Activated CD8-positive, alpha-beta T cell treated with anti-CD3 and anti-CD28 coated beads for 36 hours (primary cell): ENCODE data around the gene QRFPR. TPM values are rescaled to one million over a fixed set of nuclear protein-coding genes. Genes with fewer than 3 reads are reported as not detected.

ENCODE experiments used
- ATAC-seq: fragments of 200-7000 bp; cut with Tn5 transposase; one replicate; pipeline ENCODE4 v1.10.0; 2021; ENCODE audit warnings: mild to moderate bottlenecking, moderate library complexity
- CTCF ChIA-PET: fragments of 350-600 bp; sonication (Branson Sonifier 250); formaldehyde crosslinking; loops from one replicate; lab custom pipeline; 2021; ENCODE audit warnings: antibody characterized with exemption; lab: Charles Lee
- POLR2A ChIA-PET: fragments of 350-600 bp; sonication (Branson Sonifier 250); formaldehyde crosslinking; loops from one replicate; lab custom pipeline; 2021; ENCODE audit warnings: antibody characterized with exemption; lab: Charles Lee
- DNase-seq: peaks from one replicate; pipeline ENCODE4 v3.0.0-alpha.2; 2020
- H3K27ac Mint-ChIP-seq: one replicate; pipeline ENCODE4 v1.8.0; 2021; ENCODE audit warnings: mild to moderate bottlenecking, mixed read lengths
- H3K27me3 Mint-ChIP-seq: one replicate; pipeline ENCODE4 v1.8.0; 2021; ENCODE audit warnings: mixed read lengths
- H3K36me3 Mint-ChIP-seq: one replicate; pipeline ENCODE4 v1.8.0; 2021; ENCODE audit warnings: low read depth, mixed read lengths
- H3K4me1 Mint-ChIP-seq: one replicate; pipeline ENCODE4 v1.8.0; 2021; ENCODE audit warnings: low read depth, mixed read lengths
- H3K4me3 Mint-ChIP-seq: one replicate; pipeline ENCODE4 v1.8.0; 2021; ENCODE audit warnings: mild to moderate bottlenecking, moderate library complexity, mixed read lengths
- H3K9me3 Mint-ChIP-seq: one replicate; pipeline ENCODE4 v1.8.0; 2021; ENCODE audit warnings: mixed read lengths
- intact Hi-C: fragments of 100-400 bp; cut with micrococcal nuclease; formaldehyde crosslinking; loops from one replicate; pipeline ENCODE4 v1.10.0; 2022
- total RNA-seq, 2 experiments: library from RNA; stranded (reverse); gene quantifications; one replicate each; pipeline ENCODE4 v1.2.3, GENCODE V29; 2021
- TF ChIP-seq, protein P1 (sequence below): fragments of 200-600 bp; IDR thresholded peaks from one replicate; pipeline ENCODE4 v1.8.0; 2022; ENCODE audit warnings: antibody characterized with exemption, mild to moderate bottlenecking

Gene QRFPR
- total RNA-seq, 2 experiments from 2014 or later, result not detected

DNA sequence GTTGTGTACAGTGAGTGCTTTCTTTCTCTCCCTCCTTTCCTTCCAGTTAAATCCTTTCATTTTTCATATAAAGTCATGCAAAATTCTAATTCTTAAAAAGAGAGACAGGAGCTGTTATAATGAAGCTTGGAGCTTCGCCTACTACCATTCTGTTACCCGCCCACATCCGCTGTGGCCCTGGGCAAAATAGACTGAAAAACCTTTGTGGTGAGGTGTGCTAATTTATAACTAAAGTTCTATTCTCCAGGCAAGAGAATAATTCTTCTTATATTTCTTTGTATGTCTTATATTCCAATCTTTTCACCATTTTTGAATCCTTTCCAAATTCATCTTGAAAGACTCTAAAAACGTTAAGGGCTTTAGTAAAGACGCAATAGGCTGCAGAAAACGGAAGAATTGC is 7.0 kb downstream of the QRFPR start:
- Mint-ChIP-seq H3K4me3 (no peak overlapping the region), H3K4me1 (no peaks in the 10 kb centered on the region), H3K9me3 (no peaks in the 10 kb centered on the region), H3K27me3 (peaks cover 20% of the 10 kb centered on the region), H3K36me3 (no peaks in the 10 kb centered on the region), H3K27ac (no peak overlapping the region)
- POLR2A ChIA-PET, result interaction anchor here (0.6 kb wide), 1 partner anchor 250 kb away, joined by 4 read pairs; no protein-coding TSS in a partner anchor
- DNase-seq (no peak), ATAC-seq (no peak)
- CTCF ChIA-PET, result interaction anchor here (1.4 kb wide), 1 partner anchor 14 kb away, joined by 5 read pairs; no protein-coding TSS in a partner anchor
- intact Hi-C loops, result loop anchor here (10.0 kb wide), 2 partner anchors 281 to 361 kb away; no protein-coding TSS in a partner anchor
- TF ChIP-seq, protein P1, sequence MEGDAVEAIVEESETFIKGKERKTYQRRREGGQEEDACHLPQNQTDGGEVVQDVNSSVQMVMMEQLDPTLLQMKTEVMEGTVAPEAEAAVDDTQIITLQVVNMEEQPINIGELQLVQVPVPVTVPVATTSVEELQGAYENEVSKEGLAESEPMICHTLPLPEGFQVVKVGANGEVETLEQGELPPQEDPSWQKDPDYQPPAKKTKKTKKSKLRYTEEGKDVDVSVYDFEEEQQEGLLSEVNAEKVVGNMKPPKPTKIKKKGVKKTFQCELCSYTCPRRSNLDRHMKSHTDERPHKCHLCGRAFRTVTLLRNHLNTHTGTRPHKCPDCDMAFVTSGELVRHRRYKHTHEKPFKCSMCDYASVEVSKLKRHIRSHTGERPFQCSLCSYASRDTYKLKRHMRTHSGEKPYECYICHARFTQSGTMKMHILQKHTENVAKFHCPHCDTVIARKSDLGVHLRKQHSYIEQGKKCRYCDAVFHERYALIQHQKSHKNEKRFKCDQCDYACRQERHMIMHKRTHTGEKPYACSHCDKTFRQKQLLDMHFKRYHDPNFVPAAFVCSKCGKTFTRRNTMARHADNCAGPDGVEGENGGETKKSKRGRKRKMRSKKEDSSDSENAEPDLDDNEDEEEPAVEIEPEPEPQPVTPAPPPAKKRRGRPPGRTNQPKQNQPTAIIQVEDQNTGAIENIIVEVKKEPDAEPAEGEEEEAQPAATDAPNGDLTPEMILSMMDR, result no peak

DNA sequence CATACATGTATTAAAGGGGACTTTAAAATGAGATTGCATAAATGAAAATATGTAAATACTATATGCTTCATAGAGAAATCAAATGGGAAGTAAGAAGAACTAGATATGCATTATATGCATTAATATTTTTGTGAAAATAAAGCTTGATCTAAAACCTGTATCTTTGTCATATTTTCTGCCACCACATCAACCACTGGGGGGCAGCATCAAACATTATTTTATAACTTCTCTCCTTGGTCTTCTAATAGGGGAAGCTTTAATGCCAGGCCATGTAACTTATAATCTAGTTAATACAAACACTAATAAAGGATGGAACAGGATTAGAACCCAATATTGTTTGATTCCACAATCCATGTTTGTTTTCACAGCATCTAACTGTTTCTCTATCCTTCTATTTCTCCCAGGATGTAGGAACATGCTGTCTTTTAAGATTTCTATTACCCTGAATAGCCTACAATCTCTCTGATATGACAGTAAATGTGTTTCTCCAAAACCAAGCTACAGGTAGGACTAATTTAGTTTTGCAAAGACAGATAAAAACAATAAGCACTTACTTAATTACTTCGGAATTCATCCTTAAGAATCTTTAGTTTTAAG is 10.0 kb downstream of the QRFPR start:
- intact Hi-C loops, result loop anchor here (10.0 kb wide), 2 partner anchors 284 to 364 kb away; no protein-coding TSS in a partner anchor
- Mint-ChIP-seq H3K4me3 (no peak overlapping the region), H3K9me3 (no peaks in the 10 kb centered on the region), H3K27me3 (peaks cover 7% of the 10 kb centered on the region), H3K36me3 (no peaks in the 10 kb centered on the region), H3K4me1 (no peaks in the 10 kb centered on the region), H3K27ac (no peak overlapping the region)
- ChIA-PET POLR2A (interaction anchor here (1.0 to 1.1 kb wide), 2 partner anchors 106 to 425 kb away, joined by 3 read pairs; no protein-coding TSS in a partner anchor), CTCF (interaction anchor here (0.6 to 4.1 kb wide), 28 partner anchors 9 to 1193 kb away, joined by 3 to 52 read pairs (median 4); partner anchors contain the start of gene QRFPR)
- TF ChIP-seq, protein P1, result peak; percentile 61
- ATAC-seq (no peak), DNase-seq (peak; percentile 72)

- CTCF ChIA-PET, result interaction anchor here (1.5 to 5.7 kb wide), 2 partner anchors 10 to 13 kb away, joined by 5 to 52 read pairs; no protein-coding TSS in a partner anchor
Measured at GRCh38 chr4:121360495-121360894, 20.3 kb downstream of the QRFPR start.

DNA sequence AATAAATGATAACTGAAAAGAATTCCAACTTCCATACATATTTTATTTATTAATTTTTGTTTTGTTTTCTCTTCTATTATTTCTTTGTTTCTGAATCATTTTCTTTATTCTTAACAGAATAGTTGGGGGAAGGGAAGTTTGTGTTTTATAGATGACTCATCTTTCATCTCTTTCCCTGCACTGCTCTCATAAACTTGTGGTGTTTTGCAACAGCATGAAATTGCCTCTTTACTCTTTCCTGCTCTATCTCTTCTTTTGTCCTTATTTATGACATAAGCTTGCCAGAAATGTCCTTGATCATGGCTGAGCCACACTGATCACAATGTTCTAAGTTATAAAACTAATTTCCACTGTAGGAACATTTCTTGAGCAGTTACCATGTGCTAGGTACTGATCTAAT is 22.3 kb downstream of the QRFPR start:
- no peaks in the 10 kb centered on the region for H3K36me3 Mint-ChIP-seq
- CTCF ChIA-PET, result interaction anchor here (5.7 kb wide), 1 partner anchor 12 kb away, joined by 52 read pairs; no protein-coding TSS in a partner anchor
- H3K27ac Mint-ChIP-seq, result no peak overlapping the region
- DNase-seq (no peak), ATAC-seq (no peak)
- H3K4me1 Mint-ChIP-seq, result no peaks in the 10 kb centered on the region
- H3K4me3 Mint-ChIP-seq, result no peak overlapping the region
- POLR2A ChIA-PET, result no interaction called here
- intact Hi-C loops, result no loop called here
- peaks cover 15% of the 10 kb centered on the region for H3K9me3 Mint-ChIP-seq
- TF ChIP-seq, protein P1, result no peak
- peaks cover 19% of the 10 kb centered on the region for H3K27me3 Mint-ChIP-seq

More at GRCh38 chr4:121360495-121360894, 20.3 kb downstream of the QRFPR start:
- Mint-ChIP-seq H3K4me3 (no peak overlapping the region), H3K9me3 (no peaks in the 10 kb centered on the region), H3K36me3 (no peaks in the 10 kb centered on the region), H3K27ac (no peak overlapping the region), H3K4me1 (no peaks in the 10 kb centered on the region), H3K27me3 (peaks cover 10% of the 10 kb centered on the region)
- TF ChIP-seq, protein P1, result no peak
- DNase-seq (no peak), ATAC-seq (no peak)
- intact Hi-C loops, result no loop called here
- POLR2A ChIA-PET, result no interaction called here

GRCh38 chr4:121353213-121353612 is 27.6 kb downstream of the QRFPR start:
- DNase-seq, result no peak
- ATAC-seq, result no peak
- intact Hi-C loops, result no loop called here

More at GRCh38 chr4:121353213-121353612, 27.6 kb downstream of the QRFPR start:
- H3K4me3 Mint-ChIP-seq, result no peak overlapping the region
- H3K27ac Mint-ChIP-seq, result no peak overlapping the region
- TF ChIP-seq, protein P1, result no peak
- ChIA-PET CTCF (interaction anchor here (0.7 kb wide), 1 partner anchor 18 kb away, joined by 3 read pairs; no protein-coding TSS in a partner anchor), POLR2A (no interaction called here)
- no peaks in the 10 kb centered on the region for H3K4me1 Mint-ChIP-seq
- peaks cover 28% of the 10 kb centered on the region for H3K27me3 Mint-ChIP-seq
- no peaks in the 10 kb centered on the region for H3K36me3 Mint-ChIP-seq
- peaks cover 15% of the 10 kb centered on the region for H3K9me3 Mint-ChIP-seq
